Activated CD4-positive, alpha-beta T cell treated with anti-CD3 and anti-CD28 coated beads for 48 hours (primary cell): Measurements from ENCODE around the gene PTCHD4.

ENCODE experiments used
- DNase-seq: peaks from one replicate; pipeline ENCODE4 v3.0.0-alpha.2; 2020

The PTCHD4 gene

GRCh38 chr6:48099713-48100587 is 11.0 kb downstream of the PTCHD4 start:
- DNase-seq: no peak

- no peak for DNase-seq
These were observed 12.1 kb downstream of the PTCHD4 start for GRCh38 chr6:48098923-48099322.

GRCh38 chr6:48092550-48093217 is 18.3 kb downstream of the PTCHD4 start:
- DNase-seq: no peak

- no peak for DNase-seq
These were observed 20.5 kb downstream of the PTCHD4 start for GRCh38 chr6:48090546-48090945.

GRCh38 chr6:48087448-48087847 is 23.5 kb downstream of the PTCHD4 start:
- no peak for DNase-seq

- no peak for DNase-seq
These were observed 24.8 kb downstream of the PTCHD4 start for GRCh38 chr6:48086187-48086586.

- DNase-seq: no peak
These were observed 25.8 kb downstream of the PTCHD4 start for GRCh38 chr6:48085131-48085741.

GRCh38 chr6:48084201-48084600 is 26.8 kb downstream of the PTCHD4 start:
- DNase-seq: no peak

- DNase-seq: no peak
These were observed 30.6 kb downstream of the PTCHD4 start for GRCh38 chr6:48080227-48081009.

- DNase-seq: no peak
These were observed 32.9 kb downstream of the PTCHD4 start for GRCh38 chr6:48078120-48078519.

- no peak for DNase-seq
These were observed 35.8 kb downstream of the PTCHD4 start for GRCh38 chr6:48075181-48075580.

- DNase-seq: no peak
These were observed 36.8 kb downstream of the PTCHD4 start for GRCh38 chr6:48073976-48074767.

GRCh38 chr6:48071833-48072232 is 39.2 kb downstream of the PTCHD4 start:
- no peak for DNase-seq

GRCh38 chr6:48069280-48069679 is 41.7 kb downstream of the PTCHD4 start:
- DNase-seq: no peak

- peak; percentile 2 for DNase-seq
These were observed 42.4 kb downstream of the PTCHD4 start for GRCh38 chr6:48068278-48069251.

- no peak for DNase-seq
These were observed 43.1 kb downstream of the PTCHD4 start for GRCh38 chr6:48067886-48068277.

GRCh38 chr6:48067148-48067712 is 43.8 kb downstream of the PTCHD4 start:
- DNase-seq: no peak

GRCh38 chr6:48061265-48061990 is 49.6 kb downstream of the PTCHD4 start:
- DNase-seq: no peak
